Osteoblast (primary cell): Measurements from ENCODE around the gene TCEAL3. TPM values are rescaled to one million over a fixed set of nuclear protein-coding genes. Genes with fewer than 3 reads are reported as not detected.

Experiments used
- DNase-seq: peaks from one replicate; pipeline ENCODE4 v3.0.0; 2011; ENCODE audit warnings: low spot score, mixed read lengths; ENCODE audit not compliant: insufficient read length; ENCODE audit errors: missing footprints
- H2AFZ ChIP-seq: 2 replicates; pipeline ENCODE4 v1.6.0; 2011; ENCODE audit warnings: mild to moderate bottlenecking, low read length
- H3K27ac ChIP-seq: 2 replicates; pipeline ENCODE4 v1.5.1; 2011; ENCODE audit warnings: mild to moderate bottlenecking, low read depth, low read length, moderate library complexity
- H3K27me3 ChIP-seq: 2 replicates; pipeline ENCODE4 v1.6.0; 2012; ENCODE audit warnings: mild to moderate bottlenecking, control low read depth, inconsistent platforms, low read length, moderate library complexity; ENCODE audit not compliant: insufficient read depth
- H3K36me3 ChIP-seq: 2 replicates; pipeline ENCODE4 v1.5.1; 2011; ENCODE audit warnings: mild to moderate bottlenecking, low read length, control low read depth, moderate library complexity; ENCODE audit not compliant: insufficient read depth
- H3K4me1 ChIP-seq: 2 replicates; pipeline ENCODE4 v1.5.1; 2011; ENCODE audit warnings: mild to moderate bottlenecking, low read length, control low read depth, moderate library complexity; ENCODE audit not compliant: insufficient read depth
- H3K4me2 ChIP-seq: 2 replicates; pipeline ENCODE4 v1.6.0; 2011; ENCODE audit warnings: mild to moderate bottlenecking, low read length; ENCODE audit not compliant: insufficient read depth
- H3K4me3 ChIP-seq: fragments of 200-600 bp; sonication (generic); 3 replicates; pipeline ENCODE4 v1.5.1; 2012; ENCODE audit warnings: mild to moderate bottlenecking, low read length, inconsistent platforms; ENCODE audit not compliant: insufficient read depth
- H3K79me2 ChIP-seq: 2 replicates; pipeline ENCODE4 v1.6.0; 2012; ENCODE audit warnings: mild to moderate bottlenecking, low read length, control low read depth, inconsistent platforms; ENCODE audit not compliant: insufficient read depth
- H3K9me3 ChIP-seq: 2 replicates; pipeline ENCODE4 v1.5.1; 2011; ENCODE audit warnings: low read depth, low read length, control low read depth
- H4K20me1 ChIP-seq: 2 replicates; pipeline ENCODE4 v1.6.0; 2012; ENCODE audit warnings: mild to moderate bottlenecking, low read length, control low read depth; ENCODE audit not compliant: insufficient read depth
- total RNA-seq: library from RNA; depleted of rRNA; stranded (reverse); fragments of >200 nt; gene quantifications from 2 replicates; pipeline ENCODE4 v1.2.3, GENCODE V29; 2012
- TF ChIP-seq, protein P1 (sequence below): IDR thresholded peaks from 2 replicates; pipeline ENCODE4 v1.5.1; 2011; ENCODE audit warnings: mild to moderate bottlenecking, low read depth, low read length, moderate library complexity; ENCODE audit errors: extremely low read depth

TCEAL3 gene
- total RNA-seq, 1 donor = 13.0 TPM

DNA sequence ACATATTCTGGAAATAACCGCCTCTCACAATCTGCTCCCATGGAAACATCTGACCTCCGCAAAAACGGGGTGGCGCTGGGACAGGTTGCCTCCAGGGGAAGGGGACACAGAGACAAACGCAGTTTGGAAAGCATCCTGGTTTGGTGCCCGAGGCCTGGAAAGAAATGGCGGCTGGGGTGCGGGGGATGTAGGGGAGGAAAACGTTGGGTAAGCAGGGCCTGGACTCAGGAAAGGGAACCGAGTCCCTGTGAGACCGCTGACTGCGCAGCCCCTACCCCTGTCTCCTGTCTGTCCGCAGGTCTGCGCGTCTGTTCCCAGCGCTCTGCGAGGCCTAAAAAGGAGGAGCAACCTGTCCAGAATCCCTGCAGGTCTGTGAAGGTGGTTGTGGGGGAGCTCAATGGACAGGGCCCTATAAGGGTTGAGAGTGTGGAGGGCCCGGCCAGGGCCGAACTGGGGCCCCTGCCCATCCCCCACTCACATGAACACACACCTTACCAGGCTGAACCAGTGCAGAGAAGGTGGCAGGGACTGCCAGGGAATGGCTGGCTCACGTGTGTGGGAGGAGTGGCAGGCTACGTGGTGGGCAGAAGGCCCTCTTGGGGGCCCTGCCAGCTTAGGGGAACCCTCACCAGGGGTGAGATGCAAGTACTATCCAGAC is 672 bp downstream of the TCEAL3 start:
- peak overlapping the region; percentile 78 for H3K4me2 ChIP-seq
- H3K4me3 ChIP-seq = peak overlapping the region; percentile 83
- H2AFZ ChIP-seq = peak overlapping the region; percentile 57
- peaks cover 14% of the 10 kb centered on the region for H3K79me2 ChIP-seq
- no peaks in the 10 kb centered on the region for H3K9me3 ChIP-seq
- peak overlapping the region; percentile 76 for H3K27ac ChIP-seq
- DNase-seq = no peak
- H4K20me1 ChIP-seq = no peaks in the 10 kb centered on the region
- H3K36me3 ChIP-seq = peaks cover 8% of the 10 kb centered on the region
- no peaks in the 10 kb centered on the region for H3K4me1 ChIP-seq
- peaks cover 8% of the 10 kb centered on the region for H3K27me3 ChIP-seq
- TF ChIP-seq, protein P1, sequence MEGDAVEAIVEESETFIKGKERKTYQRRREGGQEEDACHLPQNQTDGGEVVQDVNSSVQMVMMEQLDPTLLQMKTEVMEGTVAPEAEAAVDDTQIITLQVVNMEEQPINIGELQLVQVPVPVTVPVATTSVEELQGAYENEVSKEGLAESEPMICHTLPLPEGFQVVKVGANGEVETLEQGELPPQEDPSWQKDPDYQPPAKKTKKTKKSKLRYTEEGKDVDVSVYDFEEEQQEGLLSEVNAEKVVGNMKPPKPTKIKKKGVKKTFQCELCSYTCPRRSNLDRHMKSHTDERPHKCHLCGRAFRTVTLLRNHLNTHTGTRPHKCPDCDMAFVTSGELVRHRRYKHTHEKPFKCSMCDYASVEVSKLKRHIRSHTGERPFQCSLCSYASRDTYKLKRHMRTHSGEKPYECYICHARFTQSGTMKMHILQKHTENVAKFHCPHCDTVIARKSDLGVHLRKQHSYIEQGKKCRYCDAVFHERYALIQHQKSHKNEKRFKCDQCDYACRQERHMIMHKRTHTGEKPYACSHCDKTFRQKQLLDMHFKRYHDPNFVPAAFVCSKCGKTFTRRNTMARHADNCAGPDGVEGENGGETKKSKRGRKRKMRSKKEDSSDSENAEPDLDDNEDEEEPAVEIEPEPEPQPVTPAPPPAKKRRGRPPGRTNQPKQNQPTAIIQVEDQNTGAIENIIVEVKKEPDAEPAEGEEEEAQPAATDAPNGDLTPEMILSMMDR = no peak

DNA sequence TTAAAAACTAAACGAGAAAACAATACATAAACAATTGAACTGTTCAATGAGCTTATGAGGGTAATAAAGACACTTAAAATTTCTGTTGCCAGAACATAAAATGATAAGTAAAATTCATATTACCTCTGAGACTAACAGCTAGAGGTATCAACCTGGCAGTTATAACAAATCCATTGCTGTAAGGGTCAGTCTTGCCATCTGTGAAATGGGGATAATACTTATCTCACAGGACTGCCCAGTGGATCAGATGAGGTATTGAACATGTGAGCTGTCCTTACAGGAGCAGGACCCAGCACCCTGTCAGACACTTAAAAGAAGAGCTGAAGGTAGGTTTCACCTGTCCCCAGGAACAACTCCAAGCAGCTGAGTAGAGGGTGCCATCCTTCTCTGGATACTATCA is 2.5 kb downstream of the TCEAL3 start:
- Histone ChIP-seq H3K4me3 (no peak overlapping the region), H4K20me1 (no peaks in the 10 kb centered on the region), H3K9me3 (no peaks in the 10 kb centered on the region), H3K27ac (no peak overlapping the region), H2AFZ (no peak overlapping the region), H3K4me2 (no peak overlapping the region), H3K27me3 (peaks cover 8% of the 10 kb centered on the region), H3K36me3 (peaks cover 8% of the 10 kb centered on the region), H3K79me2 (peaks cover 14% of the 10 kb centered on the region), H3K4me1 (peaks cover under 1% of the 10 kb centered on the region)
- DNase-seq = no peak
- TF ChIP-seq, protein P1 = no peak

DNA sequence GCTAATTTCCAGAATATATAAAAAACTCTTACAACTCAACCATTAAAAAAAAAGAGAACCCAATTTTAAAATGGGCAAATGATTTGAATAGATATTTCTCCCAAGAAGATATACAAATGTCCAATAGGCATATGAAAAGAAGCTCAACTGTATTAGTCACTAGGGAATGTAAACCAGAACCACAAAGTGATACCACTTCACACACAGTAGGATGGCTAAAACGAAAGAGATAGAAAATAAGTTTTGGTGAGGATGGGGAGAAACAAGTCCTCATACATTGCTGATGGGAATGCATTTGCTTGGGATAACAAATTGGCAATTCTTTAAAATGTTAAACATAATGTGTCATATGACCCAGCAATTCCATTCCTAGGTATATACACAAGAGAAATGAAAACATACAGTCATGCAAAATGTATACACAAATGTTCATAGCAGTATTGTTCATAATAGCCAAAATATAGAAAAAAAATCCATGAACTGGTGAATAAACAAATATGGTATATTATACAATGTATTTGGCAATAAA is 5.7 kb downstream of the TCEAL3 start:
- Histone ChIP-seq H3K27ac (no peak overlapping the region), H3K4me3 (no peak overlapping the region), H2AFZ (no peak overlapping the region), H3K9me3 (no peaks in the 10 kb centered on the region), H3K27me3 (peaks cover 2% of the 10 kb centered on the region), H3K4me1 (peaks cover 5% of the 10 kb centered on the region), H3K79me2 (peaks cover 3% of the 10 kb centered on the region), H4K20me1 (no peaks in the 10 kb centered on the region), H3K36me3 (peaks cover 8% of the 10 kb centered on the region), H3K4me2 (no peak overlapping the region)
- TF ChIP-seq, protein P1 = no peak
- no peak for DNase-seq

DNA sequence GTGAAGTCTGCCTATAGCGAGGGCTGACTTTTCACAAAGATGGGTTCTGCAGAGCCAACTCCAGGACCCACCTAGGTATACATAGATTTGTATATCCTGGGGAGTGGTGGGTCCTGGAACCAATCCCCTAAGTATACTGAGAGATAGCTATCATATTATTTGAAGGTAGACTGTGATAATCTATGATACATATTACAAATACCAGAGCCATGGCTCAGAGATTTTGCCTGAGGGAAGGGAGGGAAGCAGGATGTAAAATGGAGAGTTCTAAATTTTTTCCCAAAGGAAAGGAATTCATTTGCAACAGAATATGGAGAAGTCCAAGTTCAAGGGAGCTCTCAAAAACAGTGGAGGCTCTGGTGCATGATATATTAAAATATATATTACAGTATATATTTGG is 7.2 kb downstream of the TCEAL3 start:
- Histone ChIP-seq H2AFZ (no peak overlapping the region), H4K20me1 (no peaks in the 10 kb centered on the region), H3K4me2 (no peak overlapping the region), H3K4me3 (no peak overlapping the region), H3K36me3 (peaks cover 7% of the 10 kb centered on the region), H3K9me3 (no peaks in the 10 kb centered on the region), H3K27ac (no peak overlapping the region), H3K4me1 (peaks cover 5% of the 10 kb centered on the region), H3K27me3 (peaks cover 5% of the 10 kb centered on the region), H3K79me2 (no peaks in the 10 kb centered on the region)
- TF ChIP-seq, protein P1 = no peak
- DNase-seq = no peak
